HG03103 (cell line): ENCODE data around the gene CARMIL1.

Experiments
- ATAC-seq: cut with Tn5 transposase; IDR thresholded peaks from one replicate; pipeline ENCODE4 v1.9.1; 2021; ENCODE audit warnings: low read depth; ENCODE audit not compliant: unreplicated experiment

Gene CARMIL1

GRCh38 chr6:25463441-25463840 is 184.3 kb downstream of the CARMIL1 start:
- no peak for ATAC-seq

- no peak for ATAC-seq
Observed at GRCh38 chr6:25464225-25464624, 185.1 kb downstream of the CARMIL1 start.

- ATAC-seq = no peak
Observed at GRCh38 chr6:25465941-25466340, 186.8 kb downstream of the CARMIL1 start.

- no peak for ATAC-seq
Observed at GRCh38 chr6:25468881-25469280, 189.7 kb downstream of the CARMIL1 start.

GRCh38 chr6:25469797-25470388 is 190.7 kb downstream of the CARMIL1 start:
- ATAC-seq = no peak

- no peak for ATAC-seq
Observed at GRCh38 chr6:25472306-25472705, 193.1 kb downstream of the CARMIL1 start.

GRCh38 chr6:25472906-25473305 is 193.7 kb downstream of the CARMIL1 start:
- ATAC-seq = no peak

- no peak for ATAC-seq
Observed at GRCh38 chr6:25473447-25473846, 194.3 kb downstream of the CARMIL1 start.

GRCh38 chr6:25476126-25476525 is 197.0 kb downstream of the CARMIL1 start:
- no peak for ATAC-seq

GRCh38 chr6:25477006-25477590 is 197.9 kb downstream of the CARMIL1 start:
- no peak for ATAC-seq

- no peak for ATAC-seq
Observed at GRCh38 chr6:25478973-25479372, 199.8 kb downstream of the CARMIL1 start.

- ATAC-seq = no peak
Observed at GRCh38 chr6:25481267-25481666, 202.1 kb downstream of the CARMIL1 start.

GRCh38 chr6:25482996-25483395 is 203.8 kb downstream of the CARMIL1 start:
- ATAC-seq = no peak

- ATAC-seq = no peak
Observed at GRCh38 chr6:25483943-25484342, 204.8 kb downstream of the CARMIL1 start.

GRCh38 chr6:25484900-25485299 is 205.7 kb downstream of the CARMIL1 start:
- ATAC-seq = no peak

- ATAC-seq = no peak
Observed at GRCh38 chr6:25485821-25486534, 206.8 kb downstream of the CARMIL1 start.

- no peak for ATAC-seq
Observed at GRCh38 chr6:25486550-25486949, 207.4 kb downstream of the CARMIL1 start.

- ATAC-seq = no peak
Observed at GRCh38 chr6:25487012-25487411, 207.8 kb downstream of the CARMIL1 start.

- ATAC-seq = no peak
Observed at GRCh38 chr6:25488156-25488555, 209.0 kb downstream of the CARMIL1 start.

GRCh38 chr6:25489399-25489798 is 210.2 kb downstream of the CARMIL1 start:
- ATAC-seq = no peak

- peak; percentile 77 for ATAC-seq
Observed at GRCh38 chr6:25490018-25490801, 211.0 kb downstream of the CARMIL1 start.
